K562 (cell line): ENCODE data around the gene NPFFR1. TPM values are rescaled to one million over a fixed set of nuclear protein-coding genes. Genes with fewer than 3 reads are reported as not detected.

Source experiments
- CUX1 ChIP-seq: fragments of 200-800 bp; sonication (Bioruptor generic); IDR thresholded peaks from 2 replicates; pipeline ENCODE4 v1.6.1; 2016; ENCODE audit warnings: missing genetic modification characterization, missing compliant biosample characterization
- EP300 ChIP-seq: IDR thresholded peaks from 2 replicates; pipeline ENCODE4 v1.6.1; 2012; ENCODE audit warnings: low read length, improper control_type of control experiment
- GTF2E2 ChIP-seq: fragments of 200-800 bp; sonication (Bioruptor generic); IDR thresholded peaks from 2 replicates; pipeline ENCODE4 v1.6.1; 2016; ENCODE audit warnings: missing genetic modification characterization, missing compliant biosample characterization
- HDGF ChIP-seq: fragments of 450-650 bp; IDR thresholded peaks from 2 replicates; pipeline ENCODE4 v1.6.1; 2016
- RCOR1 ChIP-seq, 2 experiments: IDR thresholded peaks; 2 replicates each; pipeline ENCODE4 v1.6.1; 2012; ENCODE audit warnings: low read depth in 2 of 2, low read length in 2 of 2, borderline replicate concordance in 1 of 2, improper control_type of control experiment in 1 of 2
- SIN3B ChIP-seq: fragments of 450-650 bp; IDR thresholded peaks from 2 replicates; pipeline ENCODE4 v1.6.1; 2017; ENCODE audit warnings: low read depth, mild to moderate bottlenecking, moderate library complexity
- SRSF9 ChIP-seq: fragments of 200-400 bp; formaldehyde crosslinking; IDR thresholded peaks from 2 replicates; pipeline ENCODE4 v1.6.1; 2017; ENCODE audit warnings: low read depth, low read length, borderline replicate concordance
- ZNF384 ChIP-seq: IDR thresholded peaks from 2 replicates; pipeline ENCODE4 v1.6.1; 2012; ENCODE audit warnings: low read depth, low read length, improper control_type of control experiment
- ZNF431 ChIP-seq: sonication (generic); formaldehyde crosslinking; IDR thresholded peaks from 2 replicates; pipeline ENCODE4 v1.8.0; 2022; ENCODE audit warnings: mild to moderate bottlenecking, missing genetic modification reagents
- ZNF57 ChIP-seq: fragments of 450-650 bp; formaldehyde crosslinking; IDR thresholded peaks from 2 replicates; pipeline ENCODE4 v1.4.0; 2020; ENCODE audit warnings: mild to moderate bottlenecking, moderate library complexity
- polyA plus RNA-seq, 8 experiments: library from polyadenylated mRNA; depleted of rRNA in 4 of 8; stranded (reverse) in 5 of 8; unstranded in 3 of 8; fragments of >200 nt; fragmentation: Nextera tagmentation in 2 of 8; fragmentation: Illumina TruSeq in 1 of 8; extraction: Ambion mirVana in 2 of 8; extraction: Trizol in 1 of 8; gene quantifications; 2 replicates each; pipeline versions ENCODE4 v1.2.1 to v1.2.3, GENCODE V29; 2011 to 2014; ENCODE audit warnings: inconsistent platforms in 1 of 8, missing spikeins in 1 of 8
- total RNA-seq, 7 experiments: library from RNA; depleted of rRNA in 6 of 7; stranded (reverse); fragments of >200 nt in 6 of 7; fragmentation: Illumina TruSeq in 2 of 7; extraction: Trizol in 2 of 7; gene quantifications; 2 replicates each; pipeline versions ENCODE4 v1.2.1 to v1.2.3, GENCODE V29; 2011 to 2021; ENCODE audit warnings: low replicate concordance in 1 of 7
- TF ChIP-seq, protein P1 (sequence below): IDR thresholded peaks from 2 replicates; pipeline ENCODE4 v1.6.1; 2014; ENCODE audit warnings: antibody characterized with exemption

The NPFFR1 gene
- total and polyA plus RNA-seq, 9 of the 15 experiments (the other 6 are each of a cell fraction or from before 2014, with no cell fraction given): under 0.01 TPM; not detected in 8

DNA sequence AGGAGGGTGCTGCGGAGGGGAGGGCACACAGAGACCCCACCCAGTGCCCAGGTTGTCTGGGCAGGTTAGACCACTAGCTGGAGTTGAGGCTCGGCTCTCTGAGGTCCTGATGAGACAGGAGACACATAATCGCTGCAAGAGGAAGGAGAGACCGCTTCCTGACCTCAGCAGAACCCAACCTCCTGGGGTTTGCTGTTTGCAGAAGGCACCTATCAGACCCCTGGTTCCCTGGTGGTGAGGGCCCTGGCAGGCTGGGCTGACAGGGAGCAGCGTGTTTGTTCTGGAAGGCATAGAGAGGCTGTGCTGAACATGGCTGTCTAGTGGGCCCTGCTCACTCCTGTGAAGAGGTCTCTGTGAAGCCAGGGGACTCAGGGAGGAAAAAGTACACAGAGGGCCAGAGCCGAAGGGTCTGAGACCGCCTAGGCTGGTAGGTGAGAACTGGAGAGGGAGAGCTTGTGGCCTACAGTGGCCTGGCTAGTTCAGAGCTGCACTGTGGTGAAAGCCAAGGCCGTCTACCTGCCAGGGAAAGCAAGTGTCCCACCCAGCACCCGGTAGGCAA lies 39.4 kb upstream of the NPFFR1 start (continued):
- TF ChIP-seq CUX1 (CRISPR knock-in tag) (no peak), SIN3B (no peak), RCOR1 (IDR thresholded peaks at IDR 0.05; ENCODE audit: borderline replicate concordance in 1 of 2, low read depth in 2 of 2, low read length in 2 of 2) (no peak), EP300 (no peak), HDGF (no peak), ZNF57 (CRISPR knock-in tag) (no peak), SRSF9 (no peak), ZNF384 (no peak), ZNF431 (CRISPR knock-in tag) (no peak), GTF2E2 (tag) (no peak)
- TF ChIP-seq, protein P1, sequence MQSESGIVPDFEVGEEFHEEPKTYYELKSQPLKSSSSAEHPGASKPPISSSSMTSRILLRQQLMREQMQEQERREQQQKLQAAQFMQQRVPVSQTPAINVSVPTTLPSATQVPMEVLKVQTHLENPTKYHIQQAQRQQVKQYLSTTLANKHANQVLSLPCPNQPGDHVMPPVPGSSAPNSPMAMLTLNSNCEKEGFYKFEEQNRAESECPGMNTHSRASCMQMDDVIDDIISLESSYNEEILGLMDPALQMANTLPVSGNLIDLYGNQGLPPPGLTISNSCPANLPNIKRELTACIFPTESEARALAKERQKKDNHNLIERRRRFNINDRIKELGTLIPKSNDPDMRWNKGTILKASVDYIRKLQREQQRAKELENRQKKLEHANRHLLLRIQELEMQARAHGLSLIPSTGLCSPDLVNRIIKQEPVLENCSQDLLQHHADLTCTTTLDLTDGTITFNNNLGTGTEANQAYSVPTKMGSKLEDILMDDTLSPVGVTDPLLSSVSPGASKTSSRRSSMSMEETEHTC: no peak
